ENCODE results near the gene TRPM4.
"Not testable (repeated sequence)": the region's sequence is repeated elsewhere in the genome, so short reads cannot be mapped to it uniquely, and the experiment has no call there.

DNA sequence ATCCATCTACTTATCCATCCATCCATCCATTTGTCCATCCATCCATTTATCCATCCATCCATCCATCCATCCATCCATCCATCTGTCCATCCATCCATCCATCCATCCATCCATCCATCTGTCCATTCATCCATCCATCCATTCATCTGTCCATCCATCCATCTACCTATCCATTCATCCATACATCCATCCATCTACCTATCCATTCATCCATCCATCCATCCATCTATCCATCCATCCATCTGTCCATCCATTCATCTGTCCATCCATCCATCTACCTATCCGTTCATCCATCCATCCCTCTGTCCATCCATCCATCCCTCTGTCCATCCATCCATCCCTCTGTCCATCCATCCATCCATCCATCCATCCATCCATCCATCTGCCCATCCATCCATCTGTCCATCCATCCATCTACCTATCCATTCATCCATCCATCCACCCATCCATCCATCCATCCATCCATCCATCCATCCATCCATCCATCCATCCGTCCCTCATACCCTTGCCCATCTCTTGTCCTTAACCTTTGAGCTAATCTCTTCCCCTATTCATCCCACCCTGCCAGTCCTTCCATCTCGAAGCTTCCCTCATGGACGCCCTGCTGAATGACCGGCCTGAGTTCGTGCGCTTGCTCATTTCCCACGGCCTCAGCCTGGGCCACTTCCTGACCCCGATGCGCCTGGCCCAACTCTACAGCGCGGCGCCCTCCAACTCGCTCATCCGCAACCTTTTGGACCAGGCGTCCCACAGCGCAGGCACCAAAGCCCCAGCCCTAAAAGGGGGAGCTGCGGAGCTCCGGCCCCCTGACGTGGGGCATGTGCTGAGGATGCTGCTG, 24.6 kb downstream of the TRPM4 start:
- not testable (repeated sequence) for TF ChIP-seq ZNF24 (IDR thresholded peaks at IDR 0.05); SRY (CRISPR knock-in tag; IDR thresholded peaks at IDR 0.05); CBFB (CRISPR knock-in tag; IDR thresholded peaks at IDR 0.05); MED8 (CRISPR knock-in tag; IDR thresholded peaks at IDR 0.05; ENCODE audit: insufficient replicate concordance); SP1 (IDR thresholded peaks at IDR 0.05); SP1 (CRISPR knock-in tag; IDR thresholded peaks at IDR 0.05); POLR2A (IDR thresholded peaks at IDR 0.05; ENCODE audit: insufficient read depth in 1 of 2, low read depth in 2 of 2, low read length in 2 of 2); JDP2 (CRISPR knock-in tag; IDR thresholded peaks at IDR 0.05; ENCODE audit: borderline replicate concordance); NFKB2 (CRISPR knock-in tag; IDR thresholded peaks at IDR 0.05; ENCODE audit: borderline replicate concordance)
- TF ChIP-seq, protein P1, sequence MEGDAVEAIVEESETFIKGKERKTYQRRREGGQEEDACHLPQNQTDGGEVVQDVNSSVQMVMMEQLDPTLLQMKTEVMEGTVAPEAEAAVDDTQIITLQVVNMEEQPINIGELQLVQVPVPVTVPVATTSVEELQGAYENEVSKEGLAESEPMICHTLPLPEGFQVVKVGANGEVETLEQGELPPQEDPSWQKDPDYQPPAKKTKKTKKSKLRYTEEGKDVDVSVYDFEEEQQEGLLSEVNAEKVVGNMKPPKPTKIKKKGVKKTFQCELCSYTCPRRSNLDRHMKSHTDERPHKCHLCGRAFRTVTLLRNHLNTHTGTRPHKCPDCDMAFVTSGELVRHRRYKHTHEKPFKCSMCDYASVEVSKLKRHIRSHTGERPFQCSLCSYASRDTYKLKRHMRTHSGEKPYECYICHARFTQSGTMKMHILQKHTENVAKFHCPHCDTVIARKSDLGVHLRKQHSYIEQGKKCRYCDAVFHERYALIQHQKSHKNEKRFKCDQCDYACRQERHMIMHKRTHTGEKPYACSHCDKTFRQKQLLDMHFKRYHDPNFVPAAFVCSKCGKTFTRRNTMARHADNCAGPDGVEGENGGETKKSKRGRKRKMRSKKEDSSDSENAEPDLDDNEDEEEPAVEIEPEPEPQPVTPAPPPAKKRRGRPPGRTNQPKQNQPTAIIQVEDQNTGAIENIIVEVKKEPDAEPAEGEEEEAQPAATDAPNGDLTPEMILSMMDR (CRISPR knock-in tag; IDR thresholded peaks at IDR 0.05): not testable (repeated sequence)

All from HepG2 (cell line).